Caki2 (cell line): Measurements from ENCODE around the gene GPRC5A. TPM values are rescaled to one million over a fixed set of nuclear protein-coding genes. Genes with fewer than 3 reads are reported as not detected.

Source experiments
- DNase-seq: peaks from one replicate; pipeline ENCODE4 v3.0.0-alpha.2; 2015; ENCODE audit warnings: low read depth
- in situ Hi-C: cut with HindIII; loops from 2 replicates; pipeline ENCODE4 v1.10.0; 2016; ENCODE audit warnings: low sequenced_read_pairs, low pct_unique_long_range_greater_than_20kb, mixed read lengths
- total RNA-seq: library from RNA; depleted of rRNA; stranded (reverse); fragments of >200 nt; shearing (Covaris generic); gene quantifications from 2 replicates; pipeline ENCODE4 v1.2.3, GENCODE V29; 2014; ENCODE audit warnings: low replicate concordance

The GPRC5A gene
- total RNA-seq, 1 experiment from 2014 or later: 77.9 TPM

DNA sequence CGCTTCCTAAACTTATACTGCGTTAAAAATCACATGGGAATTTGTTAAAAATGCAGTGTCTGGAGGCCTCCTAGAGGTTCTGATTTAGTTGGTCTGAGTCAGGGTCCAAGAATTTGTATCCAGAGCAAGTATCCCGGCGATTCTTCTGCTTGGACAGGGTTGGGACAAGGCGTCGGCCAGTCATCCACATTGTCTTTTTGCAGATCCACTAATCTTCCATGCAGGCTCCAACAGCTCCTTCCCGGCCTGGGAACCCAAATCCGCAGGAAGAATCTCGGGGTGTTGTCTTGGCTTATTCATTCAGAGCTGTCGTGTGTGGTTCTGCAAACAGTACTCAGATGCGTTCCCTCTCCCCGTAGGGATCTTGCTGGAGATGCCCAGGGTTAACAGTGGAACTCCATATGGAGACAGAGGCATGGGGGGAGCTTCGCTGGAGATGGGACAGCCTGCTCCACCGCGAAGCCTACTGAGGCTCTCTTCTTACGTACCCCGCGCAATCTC lies 35.3 kb downstream of the GPRC5A start:
- in situ Hi-C loops: no loop called here
- no peak for DNase-seq

- in situ Hi-C loops: no loop called here
- DNase-seq: peak; percentile 92
Observed at GRCh38 chr12:12927211-12928079, 36.1 kb downstream of the GPRC5A start.

- no peak for DNase-seq
- in situ Hi-C loops: no loop called here
Observed at GRCh38 chr12:12929696-12930095, 38.3 kb downstream of the GPRC5A start.

- in situ Hi-C loops: no loop called here
- DNase-seq: no peak
Observed at GRCh38 chr12:12930633-12931219, 39.4 kb downstream of the GPRC5A start.

GRCh38 chr12:12933742-12934141 lies 42.4 kb downstream of the GPRC5A start:
- no peak for DNase-seq
- in situ Hi-C loops: no loop called here

GRCh38 chr12:12934556-12934955 lies 43.2 kb downstream of the GPRC5A start:
- DNase-seq: no peak
- in situ Hi-C loops: no loop called here

GRCh38 chr12:12936983-12937491 lies 45.7 kb downstream of the GPRC5A start:
- in situ Hi-C loops: no loop called here
- DNase-seq: no peak

GRCh38 chr12:12938541-12938940 lies 47.2 kb downstream of the GPRC5A start:
- in situ Hi-C loops: no loop called here
- no peak for DNase-seq

GRCh38 chr12:12939888-12940287 lies 48.5 kb downstream of the GPRC5A start:
- in situ Hi-C loops: no loop called here
- no peak for DNase-seq

GRCh38 chr12:12941450-12942350 lies 50.3 kb downstream of the GPRC5A start:
- in situ Hi-C loops: no loop called here
- DNase-seq: no peak

DNA sequence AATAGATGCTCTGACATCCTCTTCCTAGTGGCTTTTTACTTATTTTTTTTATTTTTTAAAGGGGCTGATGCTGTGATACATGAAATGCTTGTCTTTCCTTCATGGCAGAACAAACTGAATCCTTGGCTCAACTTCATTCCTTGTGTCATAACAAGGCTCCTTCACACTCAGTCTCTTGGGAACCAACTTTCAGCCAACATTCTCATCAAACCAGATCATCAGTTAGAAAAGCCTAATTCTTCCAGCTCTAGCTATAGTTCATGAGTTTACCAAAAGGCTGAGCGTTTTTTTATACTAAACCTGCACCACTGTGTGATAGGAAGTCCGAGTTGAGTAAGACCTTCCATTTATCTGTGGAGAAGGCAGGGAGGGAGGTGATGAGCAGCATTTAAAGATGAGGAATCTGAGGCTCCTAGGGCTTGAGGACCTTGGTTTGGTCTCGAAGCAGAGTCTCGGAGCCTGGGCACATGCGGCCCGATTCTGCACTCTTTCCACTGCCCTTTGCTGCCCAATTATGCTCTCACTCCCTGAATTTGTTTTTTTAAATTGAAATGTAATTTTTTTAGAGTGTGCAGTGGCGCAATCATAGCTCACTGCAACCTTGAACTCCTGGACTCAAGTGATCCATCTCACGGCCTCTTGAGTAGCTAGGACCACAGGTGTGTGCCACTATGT lies 52.4 kb downstream of the GPRC5A start:
- in situ Hi-C loops: no loop called here
- no peak for DNase-seq

GRCh38 chr12:12945591-12945990 lies 54.2 kb downstream of the GPRC5A start:
- in situ Hi-C loops: no loop called here
- no peak for DNase-seq

GRCh38 chr12:12946686-12947355 lies 55.5 kb downstream of the GPRC5A start:
- in situ Hi-C loops: no loop called here

DNA sequence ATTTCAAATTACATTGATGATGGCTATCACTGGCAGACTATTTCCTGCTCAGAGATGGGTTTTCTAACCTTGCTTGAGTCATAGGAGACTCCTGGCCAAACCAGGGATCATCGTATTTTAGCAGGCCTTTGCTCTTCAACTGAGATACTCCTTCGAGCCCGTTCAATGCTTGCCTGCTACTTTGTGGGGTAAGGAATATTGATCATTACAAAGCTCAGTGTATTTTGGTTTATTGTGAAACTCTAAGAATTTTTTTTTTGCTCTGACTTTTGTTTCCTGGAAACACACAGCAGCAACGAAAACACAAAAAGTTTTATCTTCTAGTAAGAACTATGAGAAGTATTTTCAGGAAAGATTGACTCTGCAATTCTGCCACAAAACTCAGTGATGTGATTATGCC lies 56.5 kb downstream of the GPRC5A start:
- in situ Hi-C loops: no loop called here
- DNase-seq: no peak

More at GRCh38 chr12:12946686-12947355, 55.5 kb downstream of the GPRC5A start:
- no peak for DNase-seq

- DNase-seq: no peak
- in situ Hi-C loops: no loop called here
Observed at GRCh38 chr12:12951504-12951903, 60.1 kb downstream of the GPRC5A start.

DNA sequence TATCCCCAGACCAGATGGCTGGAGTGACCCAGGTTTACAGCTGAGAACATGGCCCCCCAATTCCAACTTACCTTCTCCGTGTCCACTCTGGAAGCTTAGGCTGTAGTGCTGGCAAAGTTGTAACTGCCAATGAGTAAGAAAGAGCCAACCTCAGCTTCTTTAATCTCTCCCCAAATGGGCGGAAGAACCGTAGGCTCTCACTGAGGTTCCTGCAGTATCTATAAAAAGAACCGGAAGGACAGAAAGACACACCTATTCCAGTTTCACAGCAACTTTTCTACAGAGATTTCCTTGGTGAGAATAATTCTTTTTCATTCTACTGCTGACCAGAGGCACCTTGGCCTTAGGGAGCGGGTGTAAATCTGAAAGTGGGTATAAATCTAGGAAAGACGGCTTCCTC lies 60.7 kb downstream of the GPRC5A start, which contains the start of gene GPRC5D:
Gene GPRC5D, minus strand, starts transcription at position 135 of the 400 bp plus-strand sequence. CDS start 1,786 bp downstream, outside the sequence.
- in situ Hi-C loops: no loop called here
- no peak for DNase-seq

DNA sequence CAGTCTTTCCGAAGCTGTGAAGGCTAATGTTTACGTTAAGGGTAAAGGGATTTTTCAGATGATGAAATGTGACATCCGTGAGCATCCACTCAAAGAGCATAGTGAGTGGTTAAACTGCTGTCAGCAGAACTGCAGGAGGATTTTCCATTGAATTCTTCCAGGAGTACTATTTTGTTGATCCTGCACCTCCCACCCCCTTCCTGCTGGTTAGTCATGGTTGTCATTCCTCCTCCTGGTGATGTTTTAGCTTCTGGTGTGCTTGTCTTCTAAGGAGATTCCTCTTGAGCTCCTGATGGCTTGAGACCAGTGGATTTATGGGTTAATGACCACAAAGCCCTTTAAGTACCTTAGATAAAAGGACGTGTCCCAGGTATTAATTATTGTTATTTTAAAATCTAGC lies 63.0 kb downstream of the GPRC5A start:
- DNase-seq: no peak
- in situ Hi-C loops: no loop called here
